HepG2 (cell line): ENCODE measurements around the gene LRRC25.

Experiments
- EHMT2 ChIP-seq: fragments of 200-600 bp; sonication (generic); IDR thresholded peaks from 2 replicates; pipeline ENCODE4 v1.7.0; 2017; ENCODE audit warnings: antibody characterized with exemption, low read depth, low read length, borderline replicate concordance
- EP300 ChIP-seq, 3 experiments: sonication (generic) in 1 of 3; formaldehyde crosslinking in 1 of 3; IDR thresholded peaks; 2 replicates each; pipeline versions ENCODE4 v1.5.1 to v1.6.1; 2011 to 2020; ENCODE audit warnings: low read depth in 2 of 3, low read length in 2 of 3, borderline replicate concordance in 1 of 3, improper control_type of control experiment in 1 of 3, mild to moderate bottlenecking in 1 of 3, missing genetic modification reagents in 1 of 3, moderate library complexity in 1 of 3
- MIER2 ChIP-seq: IDR thresholded peaks from 2 replicates; pipeline ENCODE4 v1.6.1; 2016; ENCODE audit warnings: missing biosample characterization, missing genetic modification reagents
- NBN ChIP-seq: fragments of 450-650 bp; conservative IDR thresholded peaks from 2 replicates; pipeline ENCODE4 v1.6.1; 2017
- PHF8 ChIP-seq: sonication (generic); formaldehyde crosslinking; IDR thresholded peaks from 2 replicates; pipeline ENCODE4 v1.5.0; 2020; ENCODE audit warnings: missing genetic modification reagents
- RARA ChIP-seq: IDR thresholded peaks from 2 replicates; pipeline ENCODE4 v1.6.1; 2016; ENCODE audit warnings: missing genetic modification reagents, missing compliant biosample characterization
- SP1 ChIP-seq, 2 experiments: fragments of 450-650 bp in 1 of 2; sonication (generic) in 1 of 2; formaldehyde crosslinking in 1 of 2; IDR thresholded peaks; 2 replicates each; pipeline versions ENCODE4 v1.4.0 to v1.6.1; 2016 to 2020; ENCODE audit warnings: missing genetic modification reagents in 1 of 2
- YEATS4 ChIP-seq: sonication (generic); formaldehyde crosslinking; IDR thresholded peaks from 2 replicates; pipeline ENCODE4 v1.4.0; 2020; ENCODE audit warnings: missing genetic modification reagents, borderline replicate concordance
- YY1 ChIP-seq: IDR thresholded peaks from 2 replicates; pipeline ENCODE4 v1.6.1; 2011; ENCODE audit warnings: low read length, low read depth, moderate library complexity, mild to moderate bottlenecking; ENCODE audit not compliant: insufficient read depth, insufficient replicate concordance
- TF ChIP-seq, protein P1 (sequence below): sonication (generic); formaldehyde crosslinking; conservative IDR thresholded peaks from 2 replicates; pipeline ENCODE4 v1.4.0; 2020; ENCODE audit warnings: missing genetic modification reagents
- TF ChIP-seq, protein P2 (sequence below): sonication (generic); formaldehyde crosslinking; IDR thresholded peaks from 2 replicates; pipeline ENCODE4 v1.8.1; 2023; ENCODE audit warnings: mild to moderate bottlenecking, missing genetic modification reagents, borderline replicate concordance
- TF ChIP-seq, protein P3 (sequence below): sonication (generic); formaldehyde crosslinking; IDR thresholded peaks from 2 replicates; pipeline ENCODE4 v1.5.0; 2020; ENCODE audit warnings: mild to moderate bottlenecking, missing genetic modification reagents, moderate library complexity

DNA sequence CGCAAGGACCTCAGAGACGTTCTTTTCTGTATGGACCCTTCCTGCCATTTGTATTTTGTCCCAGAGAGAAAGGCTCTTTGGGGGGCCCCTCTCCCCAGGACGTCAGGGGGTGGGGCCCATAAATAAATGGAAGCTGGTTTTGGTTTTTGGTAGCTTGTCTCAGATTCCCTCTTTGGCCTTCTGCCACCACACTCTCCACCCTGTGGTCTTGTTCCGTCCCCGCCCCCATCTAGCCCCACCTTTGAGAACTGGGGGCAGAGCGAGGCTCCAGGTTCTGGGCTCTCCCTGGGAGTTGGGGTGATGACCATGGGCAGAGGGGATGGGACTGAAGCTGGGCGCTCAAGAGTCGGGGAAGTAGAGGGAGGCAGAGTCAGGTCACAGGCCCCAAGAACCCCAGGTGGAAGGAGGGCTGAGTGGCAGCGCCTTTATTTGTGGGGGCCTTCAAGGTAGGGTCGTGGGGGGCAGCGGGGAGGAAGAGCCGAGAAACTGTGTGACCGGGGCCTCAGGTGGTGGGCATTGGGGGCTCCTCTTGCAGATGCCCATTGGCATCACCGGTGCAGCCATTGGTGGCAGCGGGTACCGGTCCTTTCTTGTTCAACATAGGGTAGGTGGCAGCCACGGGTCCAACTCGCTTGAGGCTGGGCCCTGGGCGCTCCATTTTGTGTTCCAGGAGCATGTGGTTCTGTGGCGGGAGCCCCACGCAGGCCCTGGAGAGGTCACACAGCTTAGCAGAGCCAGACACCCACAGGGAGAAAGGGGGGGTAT lies 37.2 kb upstream of the LRRC25 start:
- TF ChIP-seq EHMT2 (no peak), PHF8 (CRISPR knock-in tag) (no peak), YEATS4 (no peak), SP1 (IDR thresholded peaks at IDR 0.05) (no peak), SP1 (CRISPR knock-in tag; IDR thresholded peaks at IDR 0.05) (no peak), MIER2 (CRISPR knock-in tag) (no peak), RARA (CRISPR knock-in tag) (no peak), EP300 (IDR thresholded peaks at IDR 0.05; ENCODE audit: low read depth in 2 of 2, low read length in 2 of 2) (no peak), EP300 (CRISPR knock-in tag; IDR thresholded peaks at IDR 0.05; ENCODE audit: borderline replicate concordance) (no peak), YY1 (no peak), NBN (no peak)
- TF ChIP-seq, protein P1, sequence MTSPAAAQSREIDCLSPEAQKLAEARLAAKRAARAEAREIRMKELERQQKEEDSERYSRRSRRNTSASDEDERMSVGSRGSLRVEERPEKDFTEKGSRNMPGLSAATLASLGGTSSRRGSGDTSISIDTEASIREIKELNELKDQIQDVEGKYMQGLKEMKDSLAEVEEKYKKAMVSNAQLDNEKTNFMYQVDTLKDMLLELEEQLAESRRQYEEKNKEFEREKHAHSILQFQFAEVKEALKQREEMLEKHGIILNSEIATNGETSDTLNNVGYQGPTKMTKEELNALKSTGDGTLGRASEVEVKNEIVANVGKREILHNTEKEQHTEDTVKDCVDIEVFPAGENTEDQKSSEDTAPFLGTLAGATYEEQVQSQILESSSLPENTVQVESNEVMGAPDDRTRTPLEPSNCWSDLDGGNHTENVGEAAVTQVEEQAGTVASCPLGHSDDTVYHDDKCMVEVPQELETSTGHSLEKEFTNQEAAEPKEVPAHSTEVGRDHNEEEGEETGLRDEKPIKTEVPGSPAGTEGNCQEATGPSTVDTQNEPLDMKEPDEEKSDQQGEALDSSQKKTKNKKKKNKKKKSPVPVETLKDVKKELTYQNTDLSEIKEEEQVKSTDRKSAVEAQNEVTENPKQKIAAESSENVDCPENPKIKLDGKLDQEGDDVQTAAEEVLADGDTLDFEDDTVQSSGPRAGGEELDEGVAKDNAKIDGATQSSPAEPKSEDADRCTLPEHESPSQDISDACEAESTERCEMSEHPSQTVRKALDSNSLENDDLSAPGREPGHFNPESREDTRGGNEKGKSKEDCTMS (CRISPR knock-in tag), result no peak
- TF ChIP-seq, protein P2, sequence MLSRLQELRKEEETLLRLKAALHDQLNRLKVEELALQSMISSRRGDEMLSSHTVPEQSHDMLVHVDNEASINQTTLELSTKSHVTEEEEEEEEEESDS, result no peak
- TF ChIP-seq, protein P3, sequence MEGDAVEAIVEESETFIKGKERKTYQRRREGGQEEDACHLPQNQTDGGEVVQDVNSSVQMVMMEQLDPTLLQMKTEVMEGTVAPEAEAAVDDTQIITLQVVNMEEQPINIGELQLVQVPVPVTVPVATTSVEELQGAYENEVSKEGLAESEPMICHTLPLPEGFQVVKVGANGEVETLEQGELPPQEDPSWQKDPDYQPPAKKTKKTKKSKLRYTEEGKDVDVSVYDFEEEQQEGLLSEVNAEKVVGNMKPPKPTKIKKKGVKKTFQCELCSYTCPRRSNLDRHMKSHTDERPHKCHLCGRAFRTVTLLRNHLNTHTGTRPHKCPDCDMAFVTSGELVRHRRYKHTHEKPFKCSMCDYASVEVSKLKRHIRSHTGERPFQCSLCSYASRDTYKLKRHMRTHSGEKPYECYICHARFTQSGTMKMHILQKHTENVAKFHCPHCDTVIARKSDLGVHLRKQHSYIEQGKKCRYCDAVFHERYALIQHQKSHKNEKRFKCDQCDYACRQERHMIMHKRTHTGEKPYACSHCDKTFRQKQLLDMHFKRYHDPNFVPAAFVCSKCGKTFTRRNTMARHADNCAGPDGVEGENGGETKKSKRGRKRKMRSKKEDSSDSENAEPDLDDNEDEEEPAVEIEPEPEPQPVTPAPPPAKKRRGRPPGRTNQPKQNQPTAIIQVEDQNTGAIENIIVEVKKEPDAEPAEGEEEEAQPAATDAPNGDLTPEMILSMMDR, result no peak
